GM19351 (cell line): ENCODE measurements around the gene CPB2.

ENCODE experiments used
- ATAC-seq: cut with Tn5 transposase; IDR thresholded peaks from one replicate; pipeline ENCODE4 v1.9.1; 2021; ENCODE audit warnings: mild to moderate bottlenecking, moderate library complexity; ENCODE audit not compliant: unreplicated experiment

The CPB2 gene

DNA sequence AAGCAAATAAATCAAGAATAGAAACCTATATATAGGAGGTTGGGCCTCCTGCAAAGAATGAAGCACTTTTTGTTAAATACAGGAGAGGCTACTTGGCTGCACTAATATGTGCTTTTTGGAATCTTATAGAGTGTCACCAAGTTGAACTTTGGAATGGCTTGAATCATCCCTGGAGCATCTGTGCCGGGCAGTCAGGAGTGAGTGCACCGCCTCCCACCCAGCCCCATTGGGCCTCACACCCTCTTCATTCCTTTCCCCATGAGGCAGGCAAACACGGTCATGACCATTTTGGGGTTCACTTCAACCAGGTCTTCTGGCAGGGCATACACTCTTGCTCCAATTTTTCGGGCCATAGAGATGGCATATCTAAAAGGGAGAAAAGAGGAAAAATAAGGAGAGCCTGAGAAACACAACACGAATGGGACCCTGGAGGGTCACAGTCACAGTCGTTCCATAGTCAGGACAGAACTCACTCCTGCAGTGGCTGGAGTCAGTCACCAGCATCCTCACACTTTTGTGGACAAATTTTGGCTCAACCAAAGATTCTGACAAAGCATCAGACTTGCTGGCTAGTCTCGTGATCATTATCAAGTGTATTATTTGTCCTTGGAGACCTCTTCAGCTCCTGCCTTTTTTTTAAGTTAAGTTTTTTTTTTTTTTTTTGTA is 22.7 kb upstream of the CPB2 start:
- ATAC-seq, result no peak

DNA sequence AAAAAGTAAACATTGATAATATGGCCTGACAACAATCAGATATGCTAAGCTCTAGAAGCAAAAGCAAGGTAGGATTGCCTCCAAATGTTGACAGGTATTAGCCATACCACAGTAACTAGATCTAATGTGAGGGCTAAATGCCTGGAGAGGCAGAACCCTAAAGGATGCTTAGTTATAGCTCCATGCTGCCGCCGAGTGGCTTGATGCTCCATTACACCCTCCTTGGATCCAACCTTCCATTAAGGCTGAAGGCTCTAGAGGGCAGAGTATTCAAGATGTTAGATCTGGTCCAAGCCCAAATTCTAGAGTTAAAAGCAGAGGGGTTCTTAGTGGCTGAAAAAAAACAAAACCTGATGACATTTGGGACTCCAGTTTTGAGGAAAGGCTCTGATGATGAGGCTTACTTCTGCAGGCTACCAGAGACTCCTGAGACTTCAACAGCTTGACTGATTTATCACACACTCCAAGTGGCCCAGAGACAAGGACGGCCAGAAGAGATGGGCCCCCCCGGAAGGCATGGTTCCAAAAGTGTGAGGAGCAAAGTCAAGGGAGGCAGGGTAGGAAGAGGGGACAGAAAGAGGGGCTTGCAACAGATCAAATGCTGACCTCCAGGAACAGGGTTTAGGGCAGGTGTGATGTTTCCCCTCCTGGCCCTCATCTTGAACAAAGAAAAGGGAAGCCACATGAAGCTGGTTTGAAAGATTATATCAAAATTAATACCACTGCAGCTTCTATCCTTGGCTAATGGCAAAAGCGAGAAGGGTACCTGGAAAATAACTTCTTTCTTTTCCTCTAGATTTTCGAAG is 21.9 kb upstream of the CPB2 start:
- ATAC-seq, result peak; percentile 72

DNA sequence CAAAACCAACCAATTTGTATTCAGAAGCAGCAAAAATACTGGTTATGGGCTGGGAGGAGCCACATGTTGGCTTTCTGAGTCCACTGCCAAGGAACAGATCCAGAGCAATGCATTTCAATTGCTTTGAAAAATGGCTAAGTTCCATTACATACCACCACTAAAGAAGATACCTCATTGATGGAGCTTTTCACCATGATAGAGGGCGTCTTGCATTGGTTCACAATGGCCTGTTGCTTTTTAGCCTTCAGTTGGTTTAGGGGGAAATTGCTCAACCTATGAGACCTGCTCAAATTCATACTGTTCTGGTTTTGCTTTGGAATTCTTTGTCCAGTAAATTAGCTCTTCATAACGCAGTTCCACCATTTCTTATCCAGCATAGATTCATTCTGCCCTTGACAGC is 21.2 kb upstream of the CPB2 start:
- ATAC-seq, result no peak

DNA sequence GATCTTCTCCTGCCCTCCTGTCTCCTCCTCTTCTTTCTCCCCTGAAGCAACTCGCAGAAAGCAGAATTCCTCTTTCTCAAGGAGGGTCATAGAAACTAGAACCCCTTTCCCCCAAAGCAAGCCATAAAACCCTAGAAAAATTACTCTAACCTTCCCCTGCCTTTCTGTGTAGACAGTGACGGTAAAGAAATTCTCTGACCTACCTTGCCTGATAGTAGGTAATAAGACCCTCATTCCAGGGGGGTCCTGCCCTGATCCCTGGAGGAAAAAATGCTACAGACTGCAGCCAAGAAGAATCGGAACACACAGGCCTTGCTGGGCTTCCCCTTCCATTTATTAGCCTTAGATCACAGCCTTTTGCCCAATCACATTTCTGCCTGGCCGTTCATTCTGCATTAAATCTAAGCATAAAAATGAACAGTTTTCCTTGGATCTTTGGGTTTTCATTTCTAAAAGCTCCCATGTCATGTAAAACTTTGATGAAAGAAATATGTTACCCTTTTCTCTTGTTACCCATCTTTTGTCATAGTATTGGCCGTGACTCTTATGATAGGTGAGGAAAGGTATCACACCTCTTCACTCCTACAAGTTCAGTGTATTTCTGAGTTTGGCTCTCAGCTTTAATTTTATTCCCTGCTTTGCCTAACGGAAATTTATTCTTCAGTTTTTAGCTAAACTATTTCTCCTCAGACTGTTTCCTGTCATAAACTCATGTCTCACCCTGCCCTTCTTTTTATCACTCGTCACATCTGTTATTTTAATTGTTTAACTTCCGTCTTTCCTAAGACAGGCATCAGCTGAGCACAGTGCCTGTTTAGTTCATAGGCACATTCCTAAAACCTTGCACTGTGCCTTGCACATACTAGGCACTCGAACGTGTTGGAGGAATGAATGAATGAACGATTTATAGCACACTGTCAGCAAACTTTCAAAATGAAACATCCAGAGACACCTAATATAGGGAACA is 20.4 kb upstream of the CPB2 start:
- no peak for ATAC-seq

DNA sequence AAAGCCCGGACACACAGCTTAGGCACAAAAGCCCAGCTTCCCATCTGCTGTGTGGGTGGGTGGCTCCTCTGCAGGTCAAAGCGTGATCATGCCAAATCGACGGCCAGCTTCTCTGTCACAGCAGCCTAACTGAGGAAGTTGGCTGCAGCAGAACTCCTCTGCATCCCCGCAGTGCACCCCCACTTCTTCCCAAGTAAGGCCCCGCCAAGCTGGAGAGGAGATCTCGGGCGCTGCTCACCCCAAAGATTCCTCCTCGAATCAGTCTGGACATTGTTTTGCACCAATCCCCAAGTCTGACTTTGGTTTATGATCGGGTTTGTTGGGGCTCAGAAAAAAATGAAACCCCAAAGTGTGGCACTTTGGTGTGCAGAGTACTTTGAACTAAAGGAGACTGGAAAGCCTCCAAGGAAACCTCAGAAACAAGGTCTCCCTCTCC is 19.7 kb upstream of the CPB2 start:
- no peak for ATAC-seq

DNA sequence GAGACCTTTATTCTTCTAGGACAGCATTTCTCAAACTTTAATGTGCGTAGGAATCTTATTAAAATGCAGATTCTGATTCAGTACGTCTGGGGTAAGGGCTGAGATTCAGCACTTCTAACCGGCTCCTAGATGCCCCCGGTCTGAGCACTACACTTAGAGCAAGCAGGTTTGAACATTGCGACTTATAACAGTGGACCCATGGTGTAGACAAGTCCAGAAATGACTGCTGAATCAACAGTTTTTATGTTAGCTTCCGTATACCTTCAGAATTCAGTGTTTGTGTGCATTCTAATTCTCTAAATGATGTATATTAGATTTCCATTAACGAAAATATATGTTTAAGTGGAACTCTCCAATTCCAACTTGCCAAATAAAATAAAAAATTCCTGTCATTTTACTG is 17.5 kb upstream of the CPB2 start:
- ATAC-seq, result no peak

DNA sequence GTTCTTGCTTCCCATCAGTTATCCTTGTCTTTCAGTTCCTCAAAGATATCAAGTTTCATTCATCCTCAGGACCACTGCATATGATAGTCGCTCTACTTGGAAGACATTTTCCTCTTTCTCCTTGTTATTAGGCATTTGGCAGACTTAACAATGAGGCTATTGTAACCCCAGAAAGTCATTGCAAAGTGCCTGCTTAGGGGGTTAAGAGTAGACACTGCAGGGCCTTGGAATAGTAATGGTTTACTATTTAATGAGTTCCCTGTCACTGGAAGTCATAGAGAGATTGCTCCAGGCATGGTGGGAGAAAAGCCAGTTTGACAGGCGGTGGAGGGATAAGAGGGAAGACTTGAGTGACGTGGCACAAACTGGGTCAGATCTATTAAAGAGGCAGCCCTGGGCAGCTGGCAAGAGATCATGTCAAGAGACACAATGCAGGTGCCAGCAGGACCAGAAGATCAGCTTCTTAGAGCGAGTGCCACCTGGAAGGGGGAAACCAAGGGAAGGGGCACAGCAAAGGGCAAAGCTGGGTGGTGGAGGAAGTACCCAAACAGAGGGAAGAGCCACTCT is 16.8 kb upstream of the CPB2 start:
- no peak for ATAC-seq

DNA sequence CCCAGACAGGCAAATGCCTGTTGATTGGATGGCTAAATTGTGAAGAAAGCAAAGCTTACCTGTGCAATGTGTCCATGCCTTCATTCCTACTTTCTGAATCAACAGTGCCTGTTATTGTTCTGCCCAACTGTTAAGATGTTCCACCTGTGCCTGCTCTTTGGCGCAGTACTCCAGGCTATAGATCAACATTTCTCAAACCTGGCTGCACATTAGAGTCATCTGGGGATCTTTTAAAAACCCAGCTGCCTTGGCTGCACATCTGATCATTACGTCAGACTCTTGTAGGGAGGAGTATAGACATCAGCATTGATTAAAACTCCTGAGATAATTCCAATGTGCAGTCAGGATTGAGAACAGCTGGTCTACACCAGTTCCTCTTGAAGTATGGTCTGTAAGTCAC is 16.2 kb upstream of the CPB2 start:
- no peak for ATAC-seq

DNA sequence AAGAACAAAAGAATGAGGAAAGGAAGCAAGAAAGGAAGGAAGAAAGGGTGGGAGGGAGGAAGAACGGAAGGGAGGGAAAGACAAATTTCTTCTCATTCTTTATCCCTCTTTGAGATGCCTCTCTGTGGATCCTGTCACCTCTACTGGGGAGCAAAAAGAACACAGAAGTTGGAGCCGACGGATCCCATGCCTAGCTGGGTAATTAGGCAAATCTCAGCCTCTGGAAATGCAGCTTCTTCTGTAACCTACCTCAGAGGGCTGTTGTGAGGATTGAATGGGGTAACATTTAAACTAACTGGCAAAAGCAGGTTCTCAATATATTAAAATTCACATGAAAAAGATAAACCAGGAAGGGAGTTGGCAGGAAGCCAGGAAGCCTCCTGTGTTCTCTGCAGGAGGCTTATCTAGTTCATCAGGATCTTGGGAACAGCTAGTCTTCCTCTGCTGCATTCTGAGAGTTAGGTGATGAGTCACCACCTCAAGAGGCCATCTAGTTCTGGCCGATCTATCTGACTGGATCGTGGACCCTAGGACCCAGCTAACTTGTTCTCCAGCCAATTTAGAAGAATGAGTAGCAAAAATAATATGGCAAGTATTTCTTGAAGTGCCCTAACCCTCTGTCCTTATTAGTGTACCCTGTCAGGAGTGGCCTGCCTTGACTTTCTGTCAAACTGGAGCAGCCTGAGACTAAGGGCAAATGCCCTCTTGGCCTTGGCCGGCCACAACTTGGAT is 15.2 kb upstream of the CPB2 start:
- ATAC-seq, result no peak

DNA sequence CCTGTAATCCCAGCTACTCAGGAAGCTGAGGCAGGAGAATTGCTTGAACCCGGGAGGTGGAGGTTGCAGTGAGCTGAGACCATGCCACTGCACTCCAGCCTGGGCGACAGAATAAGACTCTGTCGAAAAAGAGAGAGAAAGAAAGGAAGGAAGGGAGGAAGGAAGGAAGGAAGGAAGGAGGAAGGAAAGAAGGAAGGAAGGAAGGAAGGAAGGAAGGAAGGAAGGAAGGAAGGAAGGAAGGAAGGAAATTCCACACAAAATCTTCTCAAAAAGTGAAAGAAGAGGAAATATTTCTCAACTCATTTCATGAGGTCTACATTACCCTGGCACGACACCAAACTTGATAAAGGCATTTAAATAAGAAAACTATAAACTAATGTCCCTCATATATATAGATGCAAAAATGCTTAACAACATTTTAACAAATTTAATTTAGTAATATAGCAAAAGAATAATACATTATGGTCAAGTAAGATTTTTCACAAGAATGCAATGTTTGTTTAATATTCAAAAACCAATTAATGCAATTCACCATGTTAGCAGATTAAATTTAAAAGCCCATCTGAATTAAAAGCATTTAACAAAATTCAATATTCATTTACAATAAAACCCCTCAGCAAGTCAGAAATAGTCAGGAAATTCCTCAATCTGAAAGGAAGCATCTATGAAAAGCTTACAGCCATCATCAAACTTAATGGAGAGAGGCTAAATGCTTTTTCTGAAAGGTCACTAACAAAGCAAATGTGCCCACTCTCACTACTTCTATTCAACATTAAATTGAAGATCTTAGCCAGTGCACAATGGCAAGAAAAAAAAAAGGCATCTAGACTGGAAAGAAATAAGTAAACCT is 12.0 kb upstream of the CPB2 start:
- ATAC-seq, result no peak

DNA sequence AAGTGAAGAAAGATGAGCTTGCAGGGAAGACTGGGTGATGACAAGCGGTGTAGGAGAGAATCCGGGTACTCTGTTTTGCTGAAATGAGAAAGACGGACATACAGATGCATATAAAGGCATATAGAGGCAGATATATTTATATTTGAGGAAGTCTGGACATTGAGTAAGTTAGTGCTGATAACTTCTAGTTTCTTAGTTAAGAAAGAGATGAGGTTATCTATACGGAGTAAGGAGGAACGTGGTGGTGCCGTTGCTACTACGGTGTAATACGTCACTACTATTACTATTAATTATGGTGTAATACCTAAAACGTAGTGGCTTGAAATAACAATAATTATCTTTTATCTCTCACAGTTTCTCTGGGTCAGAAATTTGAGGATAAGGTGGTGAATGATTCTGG is 9.8 kb upstream of the CPB2 start:
- no peak for ATAC-seq

DNA sequence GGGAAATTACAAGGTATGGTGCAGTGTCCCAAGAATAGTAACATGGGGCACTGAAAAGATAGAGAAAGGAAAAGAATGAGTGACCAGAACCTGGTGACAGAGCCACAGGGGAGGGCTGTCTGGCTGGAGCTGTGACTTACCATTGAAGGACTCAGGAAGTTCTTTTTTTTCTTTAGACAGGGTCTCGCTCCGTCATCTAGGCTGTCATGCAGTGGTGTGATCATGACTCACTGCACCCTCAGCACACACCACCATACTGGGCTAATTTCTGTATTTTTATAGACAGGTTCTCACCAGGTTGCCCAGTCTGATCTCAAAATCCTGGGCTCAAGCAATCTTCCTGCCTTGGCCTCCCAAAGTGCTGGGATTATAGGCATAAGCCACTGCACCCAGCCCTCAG is 8.8 kb upstream of the CPB2 start:
- ATAC-seq, result no peak

DNA sequence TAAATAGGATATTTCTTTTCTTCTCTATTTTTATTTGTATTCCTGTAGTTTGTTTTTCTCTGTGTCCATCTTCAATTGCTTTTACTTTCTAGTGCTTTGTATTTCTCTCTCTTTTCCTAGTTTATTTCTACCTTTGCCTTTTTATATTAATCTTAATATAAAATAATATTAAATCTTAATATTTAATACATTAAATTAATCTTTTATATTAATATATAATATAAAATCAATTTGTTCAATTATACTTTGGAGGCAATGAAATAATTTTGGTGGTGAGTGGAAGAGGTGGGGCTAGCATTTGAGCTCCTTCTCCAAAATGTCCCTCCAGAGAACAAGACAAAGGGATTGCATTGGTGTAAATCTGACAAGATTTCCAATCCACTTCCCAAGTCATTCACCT is 6.3 kb upstream of the CPB2 start:
- ATAC-seq, result no peak

DNA sequence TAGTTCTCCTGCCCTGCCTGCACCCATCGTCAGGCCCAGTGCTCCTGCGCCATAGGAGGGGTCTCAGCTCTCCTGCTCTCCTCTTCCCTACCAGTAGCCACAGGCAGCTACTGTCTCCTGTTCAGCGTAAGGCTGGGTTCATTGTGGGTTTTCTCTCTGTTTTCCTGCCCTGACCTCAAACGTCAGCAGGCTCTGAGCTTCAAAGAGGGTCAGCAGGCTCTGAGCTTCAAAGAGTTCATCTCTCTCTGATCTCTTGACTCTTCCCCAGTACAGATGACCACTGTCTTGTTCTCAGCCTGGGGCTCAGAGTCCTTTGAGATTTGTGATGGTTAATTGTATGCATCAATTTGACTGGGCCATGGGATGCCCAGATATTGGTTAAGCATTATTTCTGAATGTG is 4.6 kb upstream of the CPB2 start:
- ATAC-seq, result no peak

DNA sequence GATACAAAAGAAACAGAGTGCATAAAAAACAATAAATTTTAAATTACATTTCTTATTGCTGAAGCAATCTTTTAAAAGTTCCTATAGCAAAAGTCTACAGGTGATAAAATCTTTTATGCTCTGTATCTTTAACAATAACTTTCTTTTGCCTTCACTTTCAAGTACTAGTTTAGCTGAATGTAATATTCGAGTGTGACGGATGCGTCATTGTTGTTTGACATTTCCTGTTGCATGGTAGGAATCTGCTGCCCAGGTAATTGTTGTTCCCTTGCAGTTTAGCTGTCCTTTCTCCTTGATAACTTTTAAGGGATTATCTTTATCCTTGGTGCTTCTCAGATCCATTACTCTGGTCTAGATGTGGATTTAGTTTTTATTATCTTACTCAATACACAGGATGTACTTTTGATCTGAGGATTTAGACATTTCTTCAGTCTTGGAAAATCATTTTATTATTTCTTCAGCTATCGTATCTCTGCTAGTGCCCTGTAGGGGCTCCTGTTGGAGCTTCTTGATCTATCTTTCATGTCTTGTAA is 2.1 kb upstream of the CPB2 start:
- peak; percentile 63 for ATAC-seq

DNA sequence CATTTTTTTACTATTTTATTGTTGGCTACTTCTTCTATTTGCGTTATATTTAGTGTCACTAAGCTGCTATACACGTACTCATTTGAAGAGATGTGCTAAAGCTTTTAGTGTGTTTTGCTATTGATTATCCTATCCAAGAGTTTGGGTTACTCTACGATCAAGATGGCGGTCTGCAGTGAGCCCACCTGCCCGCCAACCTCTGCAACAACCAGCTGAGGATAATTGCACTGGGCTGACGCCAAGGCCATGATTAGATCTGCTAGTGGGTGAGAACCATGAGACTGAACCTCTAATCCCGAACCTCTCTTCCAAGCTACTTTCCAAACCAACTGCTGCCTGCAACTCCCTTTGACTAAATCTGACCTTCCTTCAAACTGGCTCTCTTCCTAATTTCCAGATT is 1.8 kb downstream of the CPB2 start:
- no peak for ATAC-seq

DNA sequence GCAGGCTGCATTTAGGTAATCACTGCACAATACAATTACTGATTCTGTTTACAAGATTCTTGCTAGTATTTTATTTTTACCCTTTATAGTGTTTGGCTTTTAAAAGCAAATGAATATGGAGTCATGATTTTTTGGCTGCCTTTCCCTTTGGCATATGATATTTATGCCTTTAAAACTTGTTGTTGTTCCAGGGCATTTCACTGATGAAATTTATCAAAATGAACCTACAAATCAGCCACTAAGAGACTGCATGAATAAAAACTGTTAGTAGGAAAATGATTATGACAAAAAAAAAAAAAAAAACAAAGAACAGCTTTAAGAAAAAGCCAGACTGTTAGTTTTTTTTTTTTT is 2.6 kb downstream of the CPB2 start:
- ATAC-seq, result no peak

DNA sequence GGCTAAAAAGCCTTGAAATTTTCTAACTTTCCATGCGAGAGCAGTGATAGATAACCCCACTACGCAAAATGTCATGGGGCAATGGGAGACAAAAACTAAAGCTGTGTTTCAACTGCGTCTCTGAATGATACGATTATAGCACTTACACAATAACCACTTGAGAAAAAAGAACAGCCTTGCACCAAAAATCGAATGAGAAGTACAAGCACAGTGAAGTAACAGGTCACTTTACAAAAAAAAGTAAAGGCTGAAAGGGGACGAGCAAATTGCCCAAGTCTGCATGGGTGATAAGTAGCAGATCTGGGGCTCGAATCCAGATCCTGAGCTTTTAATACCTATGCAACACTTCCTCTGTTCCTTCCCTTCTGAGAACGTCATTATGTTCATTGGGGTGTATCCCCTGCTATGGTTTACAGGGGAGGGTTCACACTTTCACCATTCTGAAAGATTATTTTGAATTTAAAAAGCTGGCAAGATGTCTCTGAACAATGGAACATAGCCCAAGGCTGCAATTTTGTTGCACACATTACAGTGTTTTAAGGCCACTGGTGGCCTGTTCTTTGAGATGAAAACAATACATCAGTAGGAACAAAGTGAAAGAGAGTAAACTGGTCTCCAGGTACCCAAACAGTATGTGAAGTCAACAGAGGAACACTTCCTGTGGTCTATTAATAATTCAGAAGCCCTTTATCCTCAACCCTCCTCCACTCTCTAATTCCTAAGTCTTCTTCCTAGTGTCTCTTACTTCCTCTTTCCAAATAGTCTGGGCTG is 3.2 kb downstream of the CPB2 start:
- no peak for ATAC-seq

DNA sequence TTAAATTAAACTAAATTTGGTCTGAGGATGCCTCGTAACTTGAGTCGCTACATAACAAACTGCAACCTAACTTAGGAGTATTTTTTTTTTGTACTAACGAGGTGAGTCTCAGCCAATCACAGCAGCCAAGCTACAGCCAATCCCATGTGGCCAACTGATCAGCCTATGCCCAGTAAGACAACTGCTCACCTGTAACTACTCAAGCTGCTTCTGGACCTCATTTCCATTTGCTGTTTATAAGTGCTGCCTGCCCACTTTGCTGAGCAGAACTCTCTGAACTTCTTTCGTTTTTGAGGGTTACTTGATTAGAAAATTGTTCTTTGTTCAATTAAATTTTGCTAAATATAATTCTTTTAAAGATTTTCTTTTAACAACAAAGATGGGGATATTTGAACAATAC is 3.8 kb downstream of the CPB2 start:
- ATAC-seq, result no peak
